Measurements from ENCODE around the gene GPR63.

- TF ChIP-seq, protein P1, sequence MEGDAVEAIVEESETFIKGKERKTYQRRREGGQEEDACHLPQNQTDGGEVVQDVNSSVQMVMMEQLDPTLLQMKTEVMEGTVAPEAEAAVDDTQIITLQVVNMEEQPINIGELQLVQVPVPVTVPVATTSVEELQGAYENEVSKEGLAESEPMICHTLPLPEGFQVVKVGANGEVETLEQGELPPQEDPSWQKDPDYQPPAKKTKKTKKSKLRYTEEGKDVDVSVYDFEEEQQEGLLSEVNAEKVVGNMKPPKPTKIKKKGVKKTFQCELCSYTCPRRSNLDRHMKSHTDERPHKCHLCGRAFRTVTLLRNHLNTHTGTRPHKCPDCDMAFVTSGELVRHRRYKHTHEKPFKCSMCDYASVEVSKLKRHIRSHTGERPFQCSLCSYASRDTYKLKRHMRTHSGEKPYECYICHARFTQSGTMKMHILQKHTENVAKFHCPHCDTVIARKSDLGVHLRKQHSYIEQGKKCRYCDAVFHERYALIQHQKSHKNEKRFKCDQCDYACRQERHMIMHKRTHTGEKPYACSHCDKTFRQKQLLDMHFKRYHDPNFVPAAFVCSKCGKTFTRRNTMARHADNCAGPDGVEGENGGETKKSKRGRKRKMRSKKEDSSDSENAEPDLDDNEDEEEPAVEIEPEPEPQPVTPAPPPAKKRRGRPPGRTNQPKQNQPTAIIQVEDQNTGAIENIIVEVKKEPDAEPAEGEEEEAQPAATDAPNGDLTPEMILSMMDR (conservative IDR thresholded peaks at IDR 0.05; ENCODE audit: low read depth, low read length) = no peak
- no peak for TF ChIP-seq EZH2 (IDR thresholded peaks at IDR 0.05; ENCODE audit: borderline replicate concordance, low read depth, low read length, poor library complexity, severe bottlenecking)
Observed at GRCh38 chr6:96853083-96853482, 15.8 kb upstream of the GPR63 start.
